ENCODE results near the gene WNT2. TPM values are rescaled to one million over a fixed set of nuclear protein-coding genes. Genes with fewer than 3 reads are reported as not detected.

WNT2 gene
- total RNA-seq, 1 experiment from 2014 or later, result not detected

DNA sequence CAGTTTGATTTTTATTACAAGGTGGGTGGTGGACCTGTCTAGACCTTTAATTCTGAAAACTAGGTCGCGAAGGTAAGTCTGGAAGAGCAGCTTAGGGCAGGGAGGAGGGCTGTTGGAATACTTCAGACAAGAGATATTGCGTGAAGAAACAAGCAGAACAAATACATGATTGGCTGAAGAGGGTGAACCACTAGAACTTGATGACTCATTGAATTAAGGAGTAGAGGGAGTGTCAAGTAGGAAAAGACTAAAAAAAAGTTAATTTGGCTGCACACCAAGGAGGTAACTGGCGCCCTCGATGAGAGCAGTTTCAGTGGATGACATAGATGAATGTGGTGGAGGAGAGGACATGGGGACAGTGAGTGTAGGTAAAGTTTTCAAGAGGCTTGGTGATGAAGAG is 41.3 kb downstream of the WNT2 start:
- Histone ChIP-seq H3K9me2 (replicated peaks; ENCODE audit: low read length) (no peaks in the 10 kb centered on the region), H3K36me3 (ENCODE audit: low read depth, low read length) (no peaks in the 10 kb centered on the region), H3K9me3 (ENCODE audit: low read length) (no peaks in the 10 kb centered on the region), H3K4me2 (ENCODE audit: low read length) (no peak overlapping the region), H3K79me2 (ENCODE audit: low read length) (no peaks in the 10 kb centered on the region), H3K27me3 (ENCODE audit: low read length) (no peaks in the 10 kb centered on the region), H3K4me1 (ENCODE audit: insufficient read depth, low read length) (no peaks in the 10 kb centered on the region), H4K20me1 (ENCODE audit: low read length) (no peaks in the 10 kb centered on the region), H2AFZ (ENCODE audit: low read length) (no peak overlapping the region), H3F3A (ENCODE audit: low read length, unreplicated experiment) (no peaks in the 10 kb centered on the region), H3K9ac (ENCODE audit: low read length) (no peak overlapping the region), H3K27ac (ENCODE audit: low read length) (no peak overlapping the region), H3K4me3 (ENCODE audit: low read length) (no peak overlapping the region)
- no peak for ATAC-seq
- ChIA-PET CTCF (no interaction called here), POLR2A (ENCODE audit: unreplicated experiment) (no interaction called here)
- DNase-seq, result no peak
- intact Hi-C loops (cut with micrococcal nuclease), result no loop called here
- no TSS peak for BruUV-seq (replicated peaks)
- no peak for TF ChIP-seq EZH2 (IDR thresholded peaks at IDR 0.05; ENCODE audit: low read length, unreplicated experiment)
- TF ChIP-seq, protein P1, sequence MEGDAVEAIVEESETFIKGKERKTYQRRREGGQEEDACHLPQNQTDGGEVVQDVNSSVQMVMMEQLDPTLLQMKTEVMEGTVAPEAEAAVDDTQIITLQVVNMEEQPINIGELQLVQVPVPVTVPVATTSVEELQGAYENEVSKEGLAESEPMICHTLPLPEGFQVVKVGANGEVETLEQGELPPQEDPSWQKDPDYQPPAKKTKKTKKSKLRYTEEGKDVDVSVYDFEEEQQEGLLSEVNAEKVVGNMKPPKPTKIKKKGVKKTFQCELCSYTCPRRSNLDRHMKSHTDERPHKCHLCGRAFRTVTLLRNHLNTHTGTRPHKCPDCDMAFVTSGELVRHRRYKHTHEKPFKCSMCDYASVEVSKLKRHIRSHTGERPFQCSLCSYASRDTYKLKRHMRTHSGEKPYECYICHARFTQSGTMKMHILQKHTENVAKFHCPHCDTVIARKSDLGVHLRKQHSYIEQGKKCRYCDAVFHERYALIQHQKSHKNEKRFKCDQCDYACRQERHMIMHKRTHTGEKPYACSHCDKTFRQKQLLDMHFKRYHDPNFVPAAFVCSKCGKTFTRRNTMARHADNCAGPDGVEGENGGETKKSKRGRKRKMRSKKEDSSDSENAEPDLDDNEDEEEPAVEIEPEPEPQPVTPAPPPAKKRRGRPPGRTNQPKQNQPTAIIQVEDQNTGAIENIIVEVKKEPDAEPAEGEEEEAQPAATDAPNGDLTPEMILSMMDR (conservative IDR thresholded peaks at IDR 0.05; ENCODE audit: low read depth, low read length), result no peak
- no peak for TF ChIP-seq EZH2phosphoT487 (IDR thresholded peaks at IDR 0.05; ENCODE audit: borderline replicate concordance, low read length)

DNA sequence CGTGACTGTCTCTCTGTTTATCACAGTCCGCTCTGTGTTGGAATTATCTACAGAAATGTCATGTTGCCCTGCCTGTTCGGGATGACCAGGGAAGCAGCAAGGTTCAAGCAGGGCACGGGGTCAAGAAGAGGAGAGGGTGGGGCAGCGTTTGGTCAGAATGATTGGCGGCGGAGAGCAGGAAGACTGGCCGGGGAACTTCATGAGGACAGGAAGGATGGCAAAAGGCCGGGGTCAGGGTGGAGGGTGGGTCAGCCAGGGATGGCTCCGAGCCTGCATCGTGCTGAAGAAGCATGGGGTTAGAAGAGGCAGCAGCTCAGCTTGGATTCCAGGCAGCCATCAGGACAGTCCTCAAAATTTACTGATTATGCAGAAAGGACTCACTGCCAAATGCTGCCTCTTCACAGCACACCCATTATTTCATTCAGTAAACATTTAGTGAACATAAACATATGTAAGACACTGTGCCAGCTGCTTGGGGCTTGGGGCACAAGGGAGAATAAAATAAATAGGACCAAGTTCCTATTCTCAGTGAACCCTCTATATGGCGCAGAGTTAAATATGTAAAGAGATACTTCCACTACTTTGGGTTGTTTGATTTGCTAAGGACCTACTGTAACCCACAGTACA is 42.8 kb downstream of the WNT2 start:
- Histone ChIP-seq H3K4me1 (ENCODE audit: insufficient read depth, low read length) (no peaks in the 10 kb centered on the region), H3K36me3 (ENCODE audit: low read depth, low read length) (no peaks in the 10 kb centered on the region), H3K4me2 (ENCODE audit: low read length) (no peak overlapping the region), H3K4me3 (ENCODE audit: low read length) (no peak overlapping the region), H4K20me1 (ENCODE audit: low read length) (no peaks in the 10 kb centered on the region), H3K27ac (ENCODE audit: low read length) (no peak overlapping the region), H3K27me3 (ENCODE audit: low read length) (no peaks in the 10 kb centered on the region), H3K9me2 (replicated peaks; ENCODE audit: low read length) (no peaks in the 10 kb centered on the region), H3K79me2 (ENCODE audit: low read length) (no peaks in the 10 kb centered on the region), H3K9me3 (ENCODE audit: low read length) (no peaks in the 10 kb centered on the region), H3F3A (ENCODE audit: low read length, unreplicated experiment) (no peaks in the 10 kb centered on the region), H2AFZ (ENCODE audit: low read length) (no peak overlapping the region), H3K9ac (ENCODE audit: low read length) (no peak overlapping the region)
- intact Hi-C loops (cut with micrococcal nuclease), result no loop called here
- no peak for ATAC-seq
- TF ChIP-seq EZH2 (IDR thresholded peaks at IDR 0.05; ENCODE audit: low read length, unreplicated experiment) (no peak), EZH2phosphoT487 (IDR thresholded peaks at IDR 0.05; ENCODE audit: borderline replicate concordance, low read length) (no peak)
- TF ChIP-seq, protein P1 (conservative IDR thresholded peaks at IDR 0.05; ENCODE audit: low read depth, low read length), result no peak
- ChIA-PET POLR2A (ENCODE audit: unreplicated experiment) (no interaction called here), CTCF (interaction anchor here (0.6 kb wide), 1 partner anchor 397 kb away, joined by 3 read pairs; no protein-coding TSS in a partner anchor)
- DNase-seq, result no peak
- BruUV-seq (replicated peaks), result no TSS peak

DNA sequence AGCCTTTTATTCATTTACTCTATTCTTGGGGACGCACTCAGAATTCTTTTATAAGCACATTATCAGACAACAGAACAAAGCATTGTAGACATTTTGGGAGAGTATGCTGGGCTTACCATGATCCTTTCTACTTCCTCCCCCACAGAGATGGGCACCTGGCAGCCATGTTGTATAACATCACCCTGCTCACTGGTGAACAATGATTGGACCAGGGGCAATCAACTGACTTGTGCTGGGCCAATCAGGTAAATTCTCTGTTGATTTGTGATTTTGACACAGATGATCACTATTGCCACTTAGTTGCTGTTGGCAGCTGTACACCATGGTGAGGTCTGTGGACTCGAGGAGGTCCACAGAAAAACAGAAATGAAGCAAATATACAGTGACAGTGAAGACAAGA is 43.7 kb downstream of the WNT2 start:
- Histone ChIP-seq H3K27me3 (ENCODE audit: low read length) (no peaks in the 10 kb centered on the region), H4K20me1 (ENCODE audit: low read length) (no peaks in the 10 kb centered on the region), H3K27ac (ENCODE audit: low read length) (no peak overlapping the region), H3K4me3 (ENCODE audit: low read length) (no peak overlapping the region), H3K36me3 (ENCODE audit: low read depth, low read length) (no peaks in the 10 kb centered on the region), H2AFZ (ENCODE audit: low read length) (no peak overlapping the region), H3K79me2 (ENCODE audit: low read length) (no peaks in the 10 kb centered on the region), H3K4me1 (ENCODE audit: insufficient read depth, low read length) (no peaks in the 10 kb centered on the region), H3K4me2 (ENCODE audit: low read length) (no peak overlapping the region), H3K9ac (ENCODE audit: low read length) (no peak overlapping the region), H3K9me2 (replicated peaks; ENCODE audit: low read length) (no peaks in the 10 kb centered on the region), H3F3A (ENCODE audit: low read length, unreplicated experiment) (no peaks in the 10 kb centered on the region), H3K9me3 (ENCODE audit: low read length) (no peaks in the 10 kb centered on the region)
- intact Hi-C loops (cut with micrococcal nuclease), result no loop called here
- no peak for TF ChIP-seq EZH2 (IDR thresholded peaks at IDR 0.05; ENCODE audit: low read length, unreplicated experiment)
- TF ChIP-seq EZH2phosphoT487 (IDR thresholded peaks at IDR 0.05; ENCODE audit: borderline replicate concordance, low read length), result no peak
- TF ChIP-seq, protein P1 (conservative IDR thresholded peaks at IDR 0.05; ENCODE audit: low read depth, low read length), result no peak
- CTCF ChIA-PET, result no interaction called here
- DNase-seq, result no peak
- POLR2A ChIA-PET (ENCODE audit: unreplicated experiment), result no interaction called here
- ATAC-seq, result no peak
- BruUV-seq (replicated peaks), result no TSS peak
